HEK293 (cell line): ENCODE results near the gene PLCB3.

Experiments used
- CTCF ChIA-PET: fragments of 350-600 bp; formaldehyde crosslinking; extraction: SDS; loops from one replicate; lab custom pipeline; 2021; ENCODE audit warnings: antibody characterized with exemption; lab: Yijun Ruan, JAX
- POLR2A ChIA-PET: fragments of 300-600 bp; formaldehyde crosslinking; extraction: SDS; loops from one replicate; lab custom pipeline; 2020; ENCODE audit warnings: antibody characterized with exemption, inconsistent platforms; lab: Yijun Ruan, JAX
- H3K27ac ChIP-seq: fragments of 200-500 bp; sonication (Bioruptor generic); 2 replicates; pipeline ENCODE4 v1.5.1; 2014; ENCODE audit warnings: low read depth, low read length, control low read depth, inconsistent platforms; ENCODE audit errors: extremely low read depth
- H3K36me3 ChIP-seq, 2 experiments: fragments of 200-500 bp in 1 of 2; sonication (Bioruptor generic) in 1 of 2; 1 replicate in 1 of 2; 2 replicates in 1 of 2; pipeline ENCODE4 v1.5.1; 2014 to 2017; ENCODE audit warnings: inconsistent platforms in 2 of 2, low read length in 2 of 2; ENCODE audit not compliant: control insufficient read depth in 2 of 2, insufficient read depth in 1 of 2
- H3K4me1 ChIP-seq: fragments of 200-500 bp; sonication (Bioruptor generic); 2 replicates; pipeline ENCODE4 v1.5.1; 2014; ENCODE audit warnings: mild to moderate bottlenecking, low read length, inconsistent platforms; ENCODE audit not compliant: control insufficient read depth, insufficient read depth
- H3K4me3 ChIP-seq: 2 replicates; pipeline ENCODE4 v1.5.1; 2011; ENCODE audit warnings: low read depth, mild to moderate bottlenecking, control low read depth, low read length, moderate library complexity
- H3K9me3 ChIP-seq: fragments of 200-500 bp; sonication (Bioruptor generic); 2 replicates; pipeline ENCODE4 v1.5.1; 2014; ENCODE audit warnings: low read depth, low read length, inconsistent platforms; ENCODE audit not compliant: control insufficient read depth, insufficient read depth
- GLI4 ChIP-seq: fragments of 450-650 bp; formaldehyde crosslinking; IDR thresholded peaks from 2 replicates; pipeline ENCODE4 v1.5.1; 2016; ENCODE audit warnings: missing biosample characterization, missing genetic modification characterization
- PRDM1 ChIP-seq: fragments of 450-650 bp; formaldehyde crosslinking; IDR thresholded peaks from 2 replicates; pipeline ENCODE4; 2016; ENCODE audit warnings: missing biosample characterization, missing genetic modification characterization
- TCF7L2 ChIP-seq: IDR thresholded peaks from 2 replicates; pipeline ENCODE4 v1.6.1; 2011; ENCODE audit warnings: low read depth, mild to moderate bottlenecking, inconsistent platforms, low read length, moderate library complexity, borderline replicate concordance
- TRIM28 ChIP-seq: IDR thresholded peaks from 2 replicates; pipeline ENCODE4 v1.6.1; 2011; ENCODE audit warnings: low read length, control low read depth, borderline replicate concordance
- ZBTB20 ChIP-seq: fragments of 450-650 bp; formaldehyde crosslinking; IDR thresholded peaks from 2 replicates; pipeline ENCODE4 v1.5.1; 2016; ENCODE audit warnings: missing biosample characterization, missing genetic modification characterization
- ZBTB21 ChIP-seq: fragments of 450-650 bp; formaldehyde crosslinking; IDR thresholded peaks from 2 replicates; pipeline ENCODE4 v1.5.1; 2017; ENCODE audit warnings: missing biosample characterization, missing genetic modification characterization
- ZNF175 ChIP-seq: fragments of 450-650 bp; formaldehyde crosslinking; IDR thresholded peaks from 2 replicates; pipeline ENCODE4 v1.5.1; 2016; ENCODE audit warnings: missing biosample characterization, missing genetic modification characterization
- ZNF266 ChIP-seq: fragments of 450-650 bp; formaldehyde crosslinking; IDR thresholded peaks from 2 replicates; pipeline ENCODE4 v1.5.1; 2016; ENCODE audit warnings: missing biosample characterization, missing genetic modification characterization, low read depth
- ZNF366 ChIP-seq: fragments of 450-650 bp; formaldehyde crosslinking; conservative IDR thresholded peaks from 2 replicates; pipeline ENCODE4 v1.5.1; 2016; ENCODE audit warnings: missing biosample characterization, missing genetic modification characterization
- ZNF426 ChIP-seq: fragments of 450-650 bp; formaldehyde crosslinking; IDR thresholded peaks from 2 replicates; pipeline ENCODE4 v1.5.1; 2017; ENCODE audit warnings: missing biosample characterization, missing genetic modification characterization, mild to moderate bottlenecking, inconsistent platforms, moderate library complexity
- ZNF501 ChIP-seq: fragments of 450-650 bp; formaldehyde crosslinking; IDR thresholded peaks from 2 replicates; pipeline ENCODE4 v1.5.1; 2016; ENCODE audit warnings: missing biosample characterization, missing genetic modification characterization
- ZNF776 ChIP-seq: fragments of 450-650 bp; formaldehyde crosslinking; IDR thresholded peaks from 2 replicates; pipeline ENCODE4 v1.5.0; 2017; ENCODE audit warnings: missing biosample characterization, missing genetic modification characterization, borderline replicate concordance
- ZNF843 ChIP-seq: fragments of 450-650 bp; formaldehyde crosslinking; IDR thresholded peaks from 2 replicates; pipeline ENCODE4 v1.5.1; 2016; ENCODE audit warnings: missing biosample characterization, missing genetic modification characterization
- ZSCAN16 ChIP-seq: fragments of 450-650 bp; formaldehyde crosslinking; IDR thresholded peaks from 2 replicates; pipeline ENCODE4 v1.5.1; 2016; ENCODE audit warnings: missing biosample characterization, missing genetic modification characterization
- TF ChIP-seq, protein P1 (sequence below): fragments of 450-650 bp; formaldehyde crosslinking; IDR thresholded peaks from 2 replicates; pipeline ENCODE4 v1.5.1; 2016; ENCODE audit warnings: missing biosample characterization, missing genetic modification characterization
- TF ChIP-seq, protein P2 (sequence below): fragments of 450-650 bp; formaldehyde crosslinking; optimal IDR thresholded peaks from 2 replicates; pipeline ENCODE3; 2016; ENCODE audit warnings: missing biosample characterization, mild to moderate bottlenecking, missing genetic modification characterization
- TF ChIP-seq, protein P3 (sequence below): fragments of 450-650 bp; formaldehyde crosslinking; IDR thresholded peaks from 2 replicates; pipeline ENCODE4 v1.5.1; 2016; ENCODE audit warnings: missing biosample characterization, missing genetic modification characterization
- TF ChIP-seq, protein P4 (sequence below): fragments of 450-650 bp; formaldehyde crosslinking; IDR thresholded peaks from 2 replicates; pipeline ENCODE4 v1.5.1; 2016; ENCODE audit warnings: missing biosample characterization, missing genetic modification characterization

Gene PLCB3

DNA sequence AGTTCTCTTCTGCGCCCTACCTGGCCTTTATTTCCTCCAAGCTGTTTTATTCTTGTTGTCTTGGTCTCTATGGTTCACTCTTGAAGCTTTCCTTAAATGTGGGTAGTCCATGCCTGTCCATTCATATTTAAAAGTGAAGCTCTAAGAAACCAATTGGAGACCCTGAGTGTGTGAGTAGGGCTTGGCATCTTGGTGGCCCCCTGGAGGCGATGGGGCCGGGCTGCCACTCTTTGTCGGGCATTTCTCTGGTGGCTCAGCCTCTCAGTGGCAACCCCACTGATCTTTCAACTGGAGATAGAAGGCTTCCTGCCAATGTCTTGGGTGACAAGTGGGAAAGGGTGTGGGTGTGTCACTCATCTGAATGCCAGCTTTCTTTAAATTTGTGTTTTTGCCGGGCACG lies 34.5 kb upstream of the PLCB3 start:
- Histone ChIP-seq H3K36me3 (peaks cover 0 to 9% of the 10 kb centered on the region in 2 experiments; a peak in 1 of 3 replicates), H3K4me3 (no peak overlapping the region), H3K9me3 (no peaks in the 10 kb centered on the region), H3K4me1 (no peaks in the 10 kb centered on the region), H3K27ac (no peak overlapping the region)
- TF ChIP-seq ZNF366, result no peak
- no peak for TF ChIP-seq PRDM1 (tag by site-specific recombination)
- TF ChIP-seq TCF7L2, result no peak
- TF ChIP-seq ZNF175, result no peak
- TF ChIP-seq, protein P1, sequence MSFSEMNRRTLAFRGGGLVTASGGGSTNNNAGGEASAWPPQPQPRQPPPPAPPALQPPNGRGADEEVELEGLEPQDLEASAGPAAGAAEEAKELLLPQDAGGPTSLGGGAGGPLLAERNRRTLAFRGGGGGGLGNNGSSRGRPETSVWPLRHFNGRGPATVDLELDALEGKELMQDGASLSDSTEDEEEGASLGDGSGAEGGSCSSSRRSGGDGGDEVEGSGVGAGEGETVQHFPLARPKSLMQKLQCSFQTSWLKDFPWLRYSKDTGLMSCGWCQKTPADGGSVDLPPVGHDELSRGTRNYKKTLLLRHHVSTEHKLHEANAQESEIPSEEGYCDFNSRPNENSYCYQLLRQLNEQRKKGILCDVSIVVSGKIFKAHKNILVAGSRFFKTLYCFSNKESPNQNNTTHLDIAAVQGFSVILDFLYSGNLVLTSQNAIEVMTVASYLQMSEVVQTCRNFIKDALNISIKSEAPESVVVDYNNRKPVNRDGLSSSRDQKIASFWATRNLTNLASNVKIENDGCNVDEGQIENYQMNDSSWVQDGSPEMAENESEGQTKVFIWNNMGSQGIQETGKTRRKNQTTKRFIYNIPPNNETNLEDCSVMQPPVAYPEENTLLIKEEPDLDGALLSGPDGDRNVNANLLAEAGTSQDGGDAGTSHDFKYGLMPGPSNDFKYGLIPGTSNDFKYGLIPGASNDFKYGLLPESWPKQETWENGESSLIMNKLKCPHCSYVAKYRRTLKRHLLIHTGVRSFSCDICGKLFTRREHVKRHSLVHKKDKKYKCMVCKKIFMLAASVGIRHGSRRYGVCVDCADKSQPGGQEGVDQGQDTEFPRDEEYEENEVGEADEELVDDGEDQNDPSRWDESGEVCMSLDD (tag by site-specific recombination), result no peak
- no peak for TF ChIP-seq ZBTB20
- no peak for TF ChIP-seq TRIM28
- TF ChIP-seq, protein P2, sequence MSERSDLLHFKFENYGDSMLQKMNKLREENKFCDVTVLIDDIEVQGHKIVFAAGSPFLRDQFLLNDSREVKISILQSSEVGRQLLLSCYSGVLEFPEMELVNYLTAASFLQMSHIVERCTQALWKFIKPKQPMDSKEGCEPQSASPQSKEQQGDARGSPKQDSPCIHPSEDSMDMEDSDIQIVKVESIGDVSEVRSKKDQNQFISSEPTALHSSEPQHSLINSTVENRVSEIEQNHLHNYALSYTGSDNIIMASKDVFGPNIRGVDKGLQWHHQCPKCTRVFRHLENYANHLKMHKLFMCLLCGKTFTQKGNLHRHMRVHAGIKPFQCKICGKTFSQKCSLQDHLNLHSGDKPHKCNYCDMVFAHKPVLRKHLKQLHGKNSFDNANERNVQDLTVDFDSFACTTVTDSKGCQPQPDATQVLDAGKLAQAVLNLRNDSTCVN, result no peak
- no peak for TF ChIP-seq ZNF776 (tag by site-specific recombination)
- TF ChIP-seq ZBTB21, result no peak
- no peak for TF ChIP-seq ZNF843 (tag by site-specific recombination)
- TF ChIP-seq, protein P3, sequence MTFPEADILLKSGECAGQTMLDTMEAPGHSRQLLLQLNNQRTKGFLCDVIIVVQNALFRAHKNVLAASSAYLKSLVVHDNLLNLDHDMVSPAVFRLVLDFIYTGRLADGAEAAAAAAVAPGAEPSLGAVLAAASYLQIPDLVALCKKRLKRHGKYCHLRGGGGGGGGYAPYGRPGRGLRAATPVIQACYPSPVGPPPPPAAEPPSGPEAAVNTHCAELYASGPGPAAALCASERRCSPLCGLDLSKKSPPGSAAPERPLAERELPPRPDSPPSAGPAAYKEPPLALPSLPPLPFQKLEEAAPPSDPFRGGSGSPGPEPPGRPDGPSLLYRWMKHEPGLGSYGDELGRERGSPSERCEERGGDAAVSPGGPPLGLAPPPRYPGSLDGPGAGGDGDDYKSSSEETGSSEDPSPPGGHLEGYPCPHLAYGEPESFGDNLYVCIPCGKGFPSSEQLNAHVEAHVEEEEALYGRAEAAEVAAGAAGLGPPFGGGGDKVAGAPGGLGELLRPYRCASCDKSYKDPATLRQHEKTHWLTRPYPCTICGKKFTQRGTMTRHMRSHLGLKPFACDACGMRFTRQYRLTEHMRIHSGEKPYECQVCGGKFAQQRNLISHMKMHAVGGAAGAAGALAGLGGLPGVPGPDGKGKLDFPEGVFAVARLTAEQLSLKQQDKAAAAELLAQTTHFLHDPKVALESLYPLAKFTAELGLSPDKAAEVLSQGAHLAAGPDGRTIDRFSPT, result no peak
- no peak for TF ChIP-seq ZNF266
- TF ChIP-seq ZNF501, result no peak
- TF ChIP-seq GLI4, result no peak
- TF ChIP-seq ZSCAN16 (tag by site-specific recombination), result no peak
- TF ChIP-seq ZNF426, result no peak
- TF ChIP-seq, protein P4, sequence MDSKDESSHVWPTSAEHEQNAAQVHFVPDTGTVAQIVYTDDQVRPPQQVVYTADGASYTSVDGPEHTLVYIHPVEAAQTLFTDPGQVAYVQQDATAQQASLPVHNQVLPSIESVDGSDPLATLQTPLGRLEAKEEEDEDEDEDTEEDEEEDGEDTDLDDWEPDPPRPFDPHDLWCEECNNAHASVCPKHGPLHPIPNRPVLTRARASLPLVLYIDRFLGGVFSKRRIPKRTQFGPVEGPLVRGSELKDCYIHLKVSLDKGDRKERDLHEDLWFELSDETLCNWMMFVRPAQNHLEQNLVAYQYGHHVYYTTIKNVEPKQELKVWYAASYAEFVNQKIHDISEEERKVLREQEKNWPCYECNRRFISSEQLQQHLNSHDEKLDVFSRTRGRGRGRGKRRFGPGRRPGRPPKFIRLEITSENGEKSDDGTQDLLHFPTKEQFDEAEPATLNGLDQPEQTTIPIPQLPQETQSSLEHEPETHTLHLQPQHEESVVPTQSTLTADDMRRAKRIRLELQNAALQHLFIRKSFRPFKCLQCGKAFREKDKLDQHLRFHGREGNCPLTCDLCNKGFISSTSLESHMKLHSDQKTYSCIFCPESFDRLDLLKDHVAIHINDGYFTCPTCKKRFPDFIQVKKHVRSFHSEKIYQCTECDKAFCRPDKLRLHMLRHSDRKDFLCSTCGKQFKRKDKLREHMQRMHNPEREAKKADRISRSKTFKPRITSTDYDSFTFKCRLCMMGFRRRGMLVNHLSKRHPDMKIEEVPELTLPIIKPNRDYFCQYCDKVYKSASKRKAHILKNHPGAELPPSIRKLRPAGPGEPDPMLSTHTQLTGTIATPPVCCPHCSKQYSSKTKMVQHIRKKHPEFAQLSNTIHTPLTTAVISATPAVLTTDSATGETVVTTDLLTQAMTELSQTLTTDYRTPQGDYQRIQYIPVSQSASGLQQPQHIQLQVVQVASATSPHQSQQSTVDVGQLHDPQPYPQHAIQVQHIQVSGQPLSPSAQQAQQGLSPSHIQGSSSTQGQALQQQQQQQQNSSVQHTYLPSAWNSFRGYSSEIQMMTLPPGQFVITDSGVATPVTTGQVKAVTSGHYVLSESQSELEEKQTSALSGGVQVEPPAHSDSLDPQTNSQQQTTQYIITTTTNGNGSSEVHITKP, result no peak
- POLR2A ChIA-PET, result interaction anchor here (1.4 to 1.5 kb wide), 2 partner anchors 9 to 31 kb away, joined by 6 read pairs; partner anchors contain the start of genes NUDT22, STIP1 and TRPT1
- CTCF ChIA-PET, result interaction anchor here (0.5 to 5.2 kb wide), 6 partner anchors 12 to 969 kb away, joined by 3 to 37 read pairs (median 4); partner anchors contain the start of gene FERMT3
